HepG2 (cell line): ENCODE results near the gene HMGB4.

Experiments used
- EP300 ChIP-seq, 3 experiments: sonication (generic) in 1 of 3; formaldehyde crosslinking in 1 of 3; IDR thresholded peaks; 2 replicates each; pipeline versions ENCODE4 v1.5.1 to v1.6.1; 2011 to 2020; ENCODE audit warnings: low read depth in 2 of 3, low read length in 2 of 3, borderline replicate concordance in 1 of 3, improper control_type of control experiment in 1 of 3, mild to moderate bottlenecking in 1 of 3, missing genetic modification reagents in 1 of 3, moderate library complexity in 1 of 3
- ETV5 ChIP-seq: IDR thresholded peaks from 2 replicates; pipeline ENCODE4 v1.6.1; 2018; ENCODE audit warnings: missing biosample characterization, missing genetic modification reagents, inconsistent platforms, borderline replicate concordance
- ETV6 ChIP-seq: sonication (generic); formaldehyde crosslinking; conservative IDR thresholded peaks from 2 replicates; pipeline ENCODE4 v1.4.0; 2020; ENCODE audit warnings: missing genetic modification reagents
- EZH2 ChIP-seq: conservative IDR thresholded peaks from 2 replicates; pipeline ENCODE4 v1.6.1; 2012; ENCODE audit warnings: mild to moderate bottlenecking, low read depth, low read length, moderate library complexity
- GABPB1 ChIP-seq: IDR thresholded peaks from 2 replicates; pipeline ENCODE4 v1.6.1; 2016; ENCODE audit warnings: mild to moderate bottlenecking, missing genetic modification reagents, moderate library complexity, missing compliant biosample characterization
- MYC ChIP-seq: sonication (generic); formaldehyde crosslinking; IDR thresholded peaks from 2 replicates; pipeline ENCODE4 v1.9.0; 2021; ENCODE audit warnings: missing genetic modification reagents, borderline replicate concordance
- PBX3 ChIP-seq: sonication (generic); formaldehyde crosslinking; IDR thresholded peaks from 2 replicates; pipeline ENCODE4 v1.8.1; 2023; ENCODE audit warnings: missing genetic modification reagents, inconsistent platforms, borderline replicate concordance
- ZNF24 ChIP-seq: fragments of 450-650 bp; IDR thresholded peaks from 2 replicates; pipeline ENCODE4 v1.6.1; 2017; ENCODE audit warnings: antibody characterized with exemption, mild to moderate bottlenecking
- ZNF263 ChIP-seq: sonication (generic); formaldehyde crosslinking; IDR thresholded peaks from 2 replicates; pipeline ENCODE4 v1.4.0; 2020; ENCODE audit warnings: missing genetic modification reagents
- ZNF549 ChIP-seq: sonication (generic); formaldehyde crosslinking; IDR thresholded peaks from 2 replicates; pipeline ENCODE4 v1.5.0; 2020; ENCODE audit warnings: missing genetic modification reagents
- ZNF646 ChIP-seq: sonication (generic); formaldehyde crosslinking; IDR thresholded peaks from 2 replicates; pipeline ENCODE4 v1.9.0; 2021; ENCODE audit warnings: mild to moderate bottlenecking, missing genetic modification reagents
- TF ChIP-seq, protein P1 (sequence below): sonication (generic); formaldehyde crosslinking; IDR thresholded peaks from 2 replicates; pipeline ENCODE4 v1.5.0; 2020; ENCODE audit warnings: mild to moderate bottlenecking, missing genetic modification reagents, moderate library complexity

DNA sequence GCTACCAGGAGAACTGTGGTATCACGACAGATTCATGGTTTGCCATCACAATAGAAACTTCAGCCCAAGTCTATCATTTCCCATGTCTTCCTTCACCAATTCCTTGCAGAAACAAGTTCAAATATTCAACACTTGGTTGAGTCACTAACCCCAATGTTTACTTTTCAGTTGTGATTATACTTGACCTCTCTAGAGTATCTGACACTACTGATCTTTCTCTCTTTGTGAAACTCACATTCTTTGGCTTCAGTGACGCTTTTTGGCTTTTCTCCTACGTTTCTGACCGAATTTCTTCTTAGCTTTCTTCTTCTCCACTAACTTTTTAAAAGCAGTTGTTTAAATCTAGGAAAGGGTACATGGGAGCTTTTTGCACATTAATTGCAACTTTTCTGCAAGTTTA is 48.8 kb upstream of the HMGB4 start:
- TF ChIP-seq ZNF263 (CRISPR knock-in tag) (no peak), GABPB1 (CRISPR knock-in tag) (no peak), PBX3 (CRISPR knock-in tag) (no peak), ZNF646 (no peak), ZNF24 (no peak), EZH2 (no peak), ZNF549 (CRISPR knock-in tag) (no peak), ETV5 (CRISPR knock-in tag) (no peak), MYC (CRISPR knock-in tag) (no peak), ETV6 (CRISPR knock-in tag) (no peak), EP300 (IDR thresholded peaks at IDR 0.05; ENCODE audit: low read depth in 2 of 2, low read length in 2 of 2) (no peak), EP300 (CRISPR knock-in tag; IDR thresholded peaks at IDR 0.05; ENCODE audit: borderline replicate concordance) (no peak)
- TF ChIP-seq, protein P1, sequence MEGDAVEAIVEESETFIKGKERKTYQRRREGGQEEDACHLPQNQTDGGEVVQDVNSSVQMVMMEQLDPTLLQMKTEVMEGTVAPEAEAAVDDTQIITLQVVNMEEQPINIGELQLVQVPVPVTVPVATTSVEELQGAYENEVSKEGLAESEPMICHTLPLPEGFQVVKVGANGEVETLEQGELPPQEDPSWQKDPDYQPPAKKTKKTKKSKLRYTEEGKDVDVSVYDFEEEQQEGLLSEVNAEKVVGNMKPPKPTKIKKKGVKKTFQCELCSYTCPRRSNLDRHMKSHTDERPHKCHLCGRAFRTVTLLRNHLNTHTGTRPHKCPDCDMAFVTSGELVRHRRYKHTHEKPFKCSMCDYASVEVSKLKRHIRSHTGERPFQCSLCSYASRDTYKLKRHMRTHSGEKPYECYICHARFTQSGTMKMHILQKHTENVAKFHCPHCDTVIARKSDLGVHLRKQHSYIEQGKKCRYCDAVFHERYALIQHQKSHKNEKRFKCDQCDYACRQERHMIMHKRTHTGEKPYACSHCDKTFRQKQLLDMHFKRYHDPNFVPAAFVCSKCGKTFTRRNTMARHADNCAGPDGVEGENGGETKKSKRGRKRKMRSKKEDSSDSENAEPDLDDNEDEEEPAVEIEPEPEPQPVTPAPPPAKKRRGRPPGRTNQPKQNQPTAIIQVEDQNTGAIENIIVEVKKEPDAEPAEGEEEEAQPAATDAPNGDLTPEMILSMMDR: no peak
